ENCODE measurements around the gene ANGPTL4. TPM values are rescaled to one million over a fixed set of nuclear protein-coding genes. Genes with fewer than 3 reads are reported as not detected.
"Not testable (repeated sequence)": the region's sequence is repeated elsewhere in the genome, so short reads cannot be mapped to it uniquely, and the experiment has no call there.

The ANGPTL4 gene
- total and polyA plus RNA-seq, 4 experiments from 2014 or later = not detected

- intact Hi-C loops (cut with micrococcal nuclease) = no loop called here
- Histone ChIP-seq H3K36me3 (ENCODE audit: insufficient read depth, low read length) (no peaks in the 10 kb centered on the region), H3K27me3 (ENCODE audit: insufficient read depth, low read length) (no peaks in the 10 kb centered on the region), H3K4me1 (ENCODE audit: insufficient read depth, low read length) (peaks cover 9% of the 10 kb centered on the region), H3K4me3 (ENCODE audit: low read length in 2 of 2) (no peak overlapping the region), H3K9me3 (ENCODE audit: control insufficient read depth in 1 of 2, low read length in 2 of 2) (no peaks in the 10 kb centered on the region), H3K27ac (ENCODE audit: low read depth, low read length) (no peak overlapping the region)
- Mint-ChIP-seq H3K27ac (no peak overlapping the region), H3K4me3 (no peak overlapping the region), H3K9me3 (no peaks in the 10 kb centered on the region), H3K27me3 (no peaks in the 10 kb centered on the region), H3K36me3 (peaks cover 2 to 3% of the 10 kb centered on the region in 2 donors), H3K4me1 (peaks cover 2 to 17% (median 7%) of the 10 kb centered on the region in 4 donors)
- ChIA-PET CTCF (ENCODE audit: partially characterized antibody) (no interaction called here), POLR2A (ENCODE audit: partially characterized antibody) (no interaction called here)
- no peak for DNase-seq
Observed at GRCh38 chr19:8373867-8374813, 10.2 kb downstream of the ANGPTL4 start.

- H3K36me3 Mint-ChIP-seq; H3K27ac Mint-ChIP-seq; H3K9me3 ChIP-seq (ENCODE audit: control insufficient read depth in 1 of 2, low read length in 2 of 2); H3K27me3 Mint-ChIP-seq; H3K4me3 ChIP-seq (ENCODE audit: low read length in 2 of 2); H3K9me3 Mint-ChIP-seq; H3K4me1 ChIP-seq (ENCODE audit: insufficient read depth, low read length); H3K27me3 ChIP-seq (ENCODE audit: insufficient read depth, low read length); H3K27ac ChIP-seq (ENCODE audit: low read depth, low read length); DNase-seq; H3K4me3 Mint-ChIP-seq; intact Hi-C loops (cut with micrococcal nuclease); H3K36me3 ChIP-seq (ENCODE audit: insufficient read depth, low read length): not testable (repeated sequence)
- POLR2A ChIA-PET (ENCODE audit: partially characterized antibody) = interaction anchor here (0.6 kb wide), 1 partner anchor 169 kb away, joined by 3 read pairs; no protein-coding TSS in a partner anchor
- CTCF ChIA-PET (ENCODE audit: partially characterized antibody) = interaction anchor here (0.6 kb wide), 1 partner anchor 56 kb away, joined by 3 read pairs; no protein-coding TSS in a partner anchor
- peaks cover 4 to 17% (median 7%) of the 10 kb centered on the region in 4 donors for H3K4me1 Mint-ChIP-seq
Observed at GRCh38 chr19:8375766-8376165, 11.8 kb downstream of the ANGPTL4 start.

- ChIA-PET POLR2A (ENCODE audit: partially characterized antibody) (interaction anchor here (1.3 kb wide), 1 partner anchor 14 kb away, joined by 3 read pairs; no protein-coding TSS in a partner anchor), CTCF (ENCODE audit: partially characterized antibody) (interaction anchor here (1.2 kb wide), 2 partner anchors 21 to 107 kb away, joined by 3 read pairs; no protein-coding TSS in a partner anchor)
- H3K4me3 ChIP-seq (ENCODE audit: low read length in 2 of 2); intact Hi-C loops (cut with micrococcal nuclease); H3K36me3 ChIP-seq (ENCODE audit: insufficient read depth, low read length); H3K4me3 Mint-ChIP-seq; H3K27ac Mint-ChIP-seq; DNase-seq; H3K27me3 Mint-ChIP-seq; H3K9me3 Mint-ChIP-seq; H3K27me3 ChIP-seq (ENCODE audit: insufficient read depth, low read length); H3K4me1 ChIP-seq (ENCODE audit: insufficient read depth, low read length); H3K36me3 Mint-ChIP-seq; H3K9me3 ChIP-seq (ENCODE audit: control insufficient read depth in 1 of 2, low read length in 2 of 2); H3K27ac ChIP-seq (ENCODE audit: low read depth, low read length): not testable (repeated sequence)
- H3K4me1 Mint-ChIP-seq = peaks cover 4 to 17% (median 7%) of the 10 kb centered on the region in 4 donors
Observed at GRCh38 chr19:8376373-8376974, 12.5 kb downstream of the ANGPTL4 start.

DNA sequence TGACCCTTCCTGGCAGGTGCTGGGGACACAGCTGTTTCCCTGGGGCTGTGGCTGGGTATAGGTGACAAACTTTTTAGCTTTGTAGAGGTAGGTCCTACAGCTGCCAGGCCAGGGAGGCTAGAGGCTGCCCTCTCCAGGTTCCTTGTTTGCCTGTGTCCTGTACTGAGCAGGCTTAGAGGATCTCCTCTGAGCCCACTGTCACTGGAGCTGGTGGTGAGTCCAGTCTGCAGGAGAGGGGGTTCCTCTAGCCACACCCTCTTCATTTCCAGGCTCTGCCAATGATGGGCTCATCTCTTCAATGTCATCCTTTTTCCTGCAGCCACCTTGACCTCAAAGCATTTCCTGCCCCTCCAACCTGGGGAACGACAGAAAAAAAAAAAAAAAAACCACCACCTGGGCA lies 13.6 kb downstream of the ANGPTL4 start:
- CTCF ChIA-PET (ENCODE audit: partially characterized antibody) = interaction anchor here (1.0 to 1.5 kb wide), 4 partner anchors 20 to 108 kb away, joined by 3 to 4 read pairs (median 3); partner anchors contain the start of gene MARCHF2
- no peak overlapping the region for H3K27ac ChIP-seq (ENCODE audit: low read depth, low read length)
- POLR2A ChIA-PET (ENCODE audit: partially characterized antibody) = interaction anchor here (1.3 kb wide), 1 partner anchor 13 kb away, joined by 3 read pairs; no protein-coding TSS in a partner anchor
- peak overlapping the region in 2 of 8 donors; percentile 9 to 59 for H3K4me3 Mint-ChIP-seq
- H3K4me3 ChIP-seq (ENCODE audit: low read length in 2 of 2) = no peak overlapping the region
- intact Hi-C loops (cut with micrococcal nuclease) = no loop called here
- no peaks in the 10 kb centered on the region for H3K27me3 ChIP-seq (ENCODE audit: insufficient read depth, low read length)
- no peak for DNase-seq
- peaks cover 4 to 9% of the 10 kb centered on the region in 2 donors for H3K36me3 Mint-ChIP-seq
- H3K36me3 ChIP-seq (ENCODE audit: insufficient read depth, low read length) = no peaks in the 10 kb centered on the region
- H3K27me3 Mint-ChIP-seq = no peaks in the 10 kb centered on the region
- peak overlapping the region in 2 of 7 donors; percentile 18 to 29 for H3K27ac Mint-ChIP-seq
- H3K4me1 ChIP-seq (ENCODE audit: insufficient read depth, low read length) = peaks cover 9% of the 10 kb centered on the region
- H3K9me3 Mint-ChIP-seq = no peaks in the 10 kb centered on the region
- H3K4me1 Mint-ChIP-seq = peaks cover 4 to 17% (median 7%) of the 10 kb centered on the region in 4 donors
- H3K9me3 ChIP-seq (ENCODE audit: control insufficient read depth in 1 of 2, low read length in 2 of 2) = no peaks in the 10 kb centered on the region

GRCh38 chr19:8379156-8379891 lies 15.4 kb downstream of the ANGPTL4 start:
- H3K4me3 ChIP-seq (ENCODE audit: low read length in 2 of 2); H3K27me3 ChIP-seq (ENCODE audit: insufficient read depth, low read length); H3K36me3 Mint-ChIP-seq; POLR2A ChIA-PET (ENCODE audit: partially characterized antibody); DNase-seq; H3K4me3 Mint-ChIP-seq; H3K27ac ChIP-seq (ENCODE audit: low read depth, low read length); H3K9me3 ChIP-seq (ENCODE audit: control insufficient read depth in 1 of 2, low read length in 2 of 2); H3K9me3 Mint-ChIP-seq; intact Hi-C loops (cut with micrococcal nuclease); H3K27me3 Mint-ChIP-seq; H3K4me1 ChIP-seq (ENCODE audit: insufficient read depth, low read length); H3K27ac Mint-ChIP-seq; H3K36me3 ChIP-seq (ENCODE audit: insufficient read depth, low read length): not testable (repeated sequence)
- H3K4me1 Mint-ChIP-seq = peaks cover 4 to 17% (median 7%) of the 10 kb centered on the region in 4 donors
- CTCF ChIA-PET (ENCODE audit: partially characterized antibody) = interaction anchor here (1.1 to 2.6 kb wide), 2 partner anchors 26 to 201 kb away, joined by 3 to 15 read pairs; no protein-coding TSS in a partner anchor

- intact Hi-C loops (cut with micrococcal nuclease); POLR2A ChIA-PET (ENCODE audit: partially characterized antibody); CTCF ChIA-PET (ENCODE audit: partially characterized antibody): not testable (repeated sequence)
Observed at GRCh38 chr19:8384569-8384968, 20.6 kb downstream of the ANGPTL4 start.

GRCh38 chr19:8385103-8385502 lies 21.1 kb downstream of the ANGPTL4 start:
- intact Hi-C loops (cut with micrococcal nuclease); POLR2A ChIA-PET (ENCODE audit: partially characterized antibody): not testable (repeated sequence)

More at GRCh38 chr19:8384569-8384968, 20.6 kb downstream of the ANGPTL4 start:
- not testable (repeated sequence) for H3K4me1 ChIP-seq (ENCODE audit: insufficient read depth, low read length); H3K27me3 Mint-ChIP-seq; H3K36me3 ChIP-seq (ENCODE audit: insufficient read depth, low read length); H3K4me3 Mint-ChIP-seq; H3K9me3 Mint-ChIP-seq; H3K27me3 ChIP-seq (ENCODE audit: insufficient read depth, low read length); H3K9me3 ChIP-seq (ENCODE audit: control insufficient read depth in 1 of 2, low read length in 2 of 2); H3K4me3 ChIP-seq (ENCODE audit: low read length in 2 of 2); DNase-seq; H3K4me1 Mint-ChIP-seq; H3K27ac ChIP-seq (ENCODE audit: low read depth, low read length); H3K36me3 Mint-ChIP-seq
- H3K27ac Mint-ChIP-seq = peak overlapping the region in 1 of 7 donors; percentile 18

More at GRCh38 chr19:8385103-8385502, 21.1 kb downstream of the ANGPTL4 start:
- H3K27me3 Mint-ChIP-seq; DNase-seq; H3K4me1 ChIP-seq (ENCODE audit: insufficient read depth, low read length); H3K27ac Mint-ChIP-seq; H3K4me3 ChIP-seq (ENCODE audit: low read length in 2 of 2); H3K4me3 Mint-ChIP-seq; H3K4me1 Mint-ChIP-seq; H3K36me3 ChIP-seq (ENCODE audit: insufficient read depth, low read length); H3K27ac ChIP-seq (ENCODE audit: low read depth, low read length); H3K36me3 Mint-ChIP-seq; H3K9me3 ChIP-seq (ENCODE audit: control insufficient read depth in 1 of 2, low read length in 2 of 2); CTCF ChIA-PET (ENCODE audit: partially characterized antibody); H3K27me3 ChIP-seq (ENCODE audit: insufficient read depth, low read length); H3K9me3 Mint-ChIP-seq: not testable (repeated sequence)
